ENCODE results near the gene MARK2.

- TF ChIP-seq CTCF (IDR thresholded peaks at IDR 0.05) (no peak), USF2 (IDR thresholded peaks at IDR 0.05; ENCODE audit: borderline replicate concordance, low read depth, low read length) (no peak), RCOR1 (IDR thresholded peaks at IDR 0.05; ENCODE audit: low read length) (no peak)
Measured at GRCh38 chr11:63914896-63915691, 76.2 kb downstream of the MARK2 start.

Measured in SK-N-SH (cell line).